HEK293 (cell line): ENCODE results near the gene TMEM62.

ENCODE experiments used
- CTCF ChIA-PET: fragments of 350-600 bp; formaldehyde crosslinking; extraction: SDS; loops from one replicate; lab custom pipeline; 2021; ENCODE audit warnings: antibody characterized with exemption; lab: Yijun Ruan, JAX
- POLR2A ChIA-PET: fragments of 300-600 bp; formaldehyde crosslinking; extraction: SDS; loops from one replicate; lab custom pipeline; 2020; ENCODE audit warnings: antibody characterized with exemption, inconsistent platforms; lab: Yijun Ruan, JAX
- H3K27ac ChIP-seq: fragments of 200-500 bp; sonication (Bioruptor generic); 2 replicates; pipeline ENCODE4 v1.5.1; 2014; ENCODE audit warnings: low read depth, low read length, control low read depth, inconsistent platforms; ENCODE audit errors: extremely low read depth
- H3K36me3 ChIP-seq, 2 experiments: fragments of 200-500 bp in 1 of 2; sonication (Bioruptor generic) in 1 of 2; 1 replicate in 1 of 2; 2 replicates in 1 of 2; pipeline ENCODE4 v1.5.1; 2014 to 2017; ENCODE audit warnings: inconsistent platforms in 2 of 2, low read length in 2 of 2; ENCODE audit not compliant: control insufficient read depth in 2 of 2, insufficient read depth in 1 of 2
- H3K4me1 ChIP-seq: fragments of 200-500 bp; sonication (Bioruptor generic); 2 replicates; pipeline ENCODE4 v1.5.1; 2014; ENCODE audit warnings: mild to moderate bottlenecking, low read length, inconsistent platforms; ENCODE audit not compliant: control insufficient read depth, insufficient read depth
- H3K4me3 ChIP-seq: 2 replicates; pipeline ENCODE4 v1.5.1; 2011; ENCODE audit warnings: low read depth, mild to moderate bottlenecking, control low read depth, low read length, moderate library complexity
- H3K9me3 ChIP-seq: fragments of 200-500 bp; sonication (Bioruptor generic); 2 replicates; pipeline ENCODE4 v1.5.1; 2014; ENCODE audit warnings: low read depth, low read length, inconsistent platforms; ENCODE audit not compliant: control insufficient read depth, insufficient read depth
- KLF1 ChIP-seq: fragments of 450-650 bp; formaldehyde crosslinking; IDR thresholded peaks from 2 replicates; pipeline ENCODE4 v1.5.1; 2016; ENCODE audit warnings: missing biosample characterization, missing genetic modification characterization
- RBAK ChIP-seq: fragments of 450-650 bp; formaldehyde crosslinking; IDR thresholded peaks from 2 replicates; pipeline ENCODE4 v1.5.1; 2016; ENCODE audit warnings: missing biosample characterization, missing genetic modification characterization
- ZFP3 ChIP-seq: fragments of 450-650 bp; formaldehyde crosslinking; IDR thresholded peaks from 2 replicates; pipeline ENCODE4 v1.5.1; 2016; ENCODE audit warnings: low read depth, missing biosample characterization, missing genetic modification characterization
- ZIC2 ChIP-seq: fragments of 450-650 bp; formaldehyde crosslinking; IDR thresholded peaks from 2 replicates; pipeline ENCODE4 v1.5.1; 2016; ENCODE audit warnings: missing biosample characterization, missing genetic modification characterization
- ZNF121 ChIP-seq: fragments of 450-650 bp; formaldehyde crosslinking; IDR thresholded peaks from 2 replicates; pipeline ENCODE4 v1.5.1; 2016; ENCODE audit warnings: missing biosample characterization, missing genetic modification characterization
- ZNF148 ChIP-seq: fragments of 450-650 bp; formaldehyde crosslinking; IDR thresholded peaks from 2 replicates; pipeline ENCODE4 v1.5.0; 2017; ENCODE audit warnings: missing biosample characterization, missing genetic modification characterization, borderline replicate concordance
- ZNF18 ChIP-seq: fragments of 450-650 bp; formaldehyde crosslinking; IDR thresholded peaks from 2 replicates; pipeline ENCODE4 v1.5.1; 2016; ENCODE audit warnings: missing biosample characterization, missing genetic modification characterization
- ZNF184 ChIP-seq: fragments of 450-650 bp; IDR thresholded peaks from 2 replicates; pipeline ENCODE4 v1.5.1; 2018; ENCODE audit warnings: missing biosample characterization, mild to moderate bottlenecking, missing genetic modification characterization
- ZNF2 ChIP-seq: fragments of 450-650 bp; formaldehyde crosslinking; IDR thresholded peaks from 2 replicates; pipeline ENCODE4 v1.5.1; 2016; ENCODE audit warnings: missing biosample characterization, missing genetic modification characterization
- ZNF202 ChIP-seq: fragments of 450-650 bp; formaldehyde crosslinking; IDR thresholded peaks from 2 replicates; pipeline ENCODE4 v1.5.1; 2016; ENCODE audit warnings: missing biosample characterization, missing genetic modification characterization, borderline replicate concordance
- ZNF510 ChIP-seq: fragments of 450-650 bp; formaldehyde crosslinking; IDR thresholded peaks from 2 replicates; pipeline ENCODE4 v1.5.1; 2018; ENCODE audit warnings: mild to moderate bottlenecking, missing genetic modification characterization, missing biosample characterization; ENCODE audit not compliant: insufficient replicate concordance
- ZNF610 ChIP-seq: fragments of 450-650 bp; formaldehyde crosslinking; IDR thresholded peaks from 2 replicates; pipeline ENCODE4 v1.5.1; 2016; ENCODE audit warnings: missing biosample characterization, missing genetic modification characterization, borderline replicate concordance
- ZNF623 ChIP-seq: fragments of 450-650 bp; formaldehyde crosslinking; IDR thresholded peaks from 2 replicates; pipeline ENCODE4 v1.5.1; 2016; ENCODE audit warnings: missing biosample characterization, missing genetic modification characterization
- ZNF777 ChIP-seq: fragments of 450-650 bp; formaldehyde crosslinking; IDR thresholded peaks from 2 replicates; pipeline ENCODE4 v1.5.1; 2017; ENCODE audit warnings: missing biosample characterization, missing genetic modification characterization, borderline replicate concordance
- ZNF785 ChIP-seq: fragments of 450-650 bp; formaldehyde crosslinking; IDR thresholded peaks from 2 replicates; pipeline ENCODE4 v1.5.1; 2016; ENCODE audit warnings: missing biosample characterization, missing genetic modification characterization
- ZNF837 ChIP-seq: fragments of 450-650 bp; formaldehyde crosslinking; IDR thresholded peaks from 2 replicates; pipeline ENCODE4 v1.5.1; 2016; ENCODE audit warnings: missing biosample characterization, missing genetic modification characterization
- ZNF843 ChIP-seq: fragments of 450-650 bp; formaldehyde crosslinking; IDR thresholded peaks from 2 replicates; pipeline ENCODE4 v1.5.1; 2016; ENCODE audit warnings: missing biosample characterization, missing genetic modification characterization
- ZSCAN30 ChIP-seq: fragments of 450-650 bp; IDR thresholded peaks from 2 replicates; pipeline ENCODE4 v1.5.1; 2018; ENCODE audit warnings: missing biosample characterization, mild to moderate bottlenecking, missing genetic modification characterization, moderate library complexity
- TF ChIP-seq, protein P1 (sequence below): fragments of 450-650 bp; formaldehyde crosslinking; IDR thresholded peaks from 2 replicates; pipeline ENCODE4 v1.5.1; 2016; ENCODE audit warnings: missing biosample characterization, missing genetic modification characterization

Gene TMEM62

GRCh38 chr15:43135351-43135750 lies 2.0 kb downstream of the TMEM62 start:
- CTCF ChIA-PET = no interaction called here
- no peak overlapping the region for H3K27ac ChIP-seq
- H3K4me1 ChIP-seq = no peaks in the 10 kb centered on the region
- no peaks in the 10 kb centered on the region for H3K9me3 ChIP-seq
- H3K36me3 ChIP-seq = peaks cover 13 to 42% of the 10 kb centered on the region in 2 experiments; a peak in 2 of 3 replicates
- TF ChIP-seq, protein P1, sequence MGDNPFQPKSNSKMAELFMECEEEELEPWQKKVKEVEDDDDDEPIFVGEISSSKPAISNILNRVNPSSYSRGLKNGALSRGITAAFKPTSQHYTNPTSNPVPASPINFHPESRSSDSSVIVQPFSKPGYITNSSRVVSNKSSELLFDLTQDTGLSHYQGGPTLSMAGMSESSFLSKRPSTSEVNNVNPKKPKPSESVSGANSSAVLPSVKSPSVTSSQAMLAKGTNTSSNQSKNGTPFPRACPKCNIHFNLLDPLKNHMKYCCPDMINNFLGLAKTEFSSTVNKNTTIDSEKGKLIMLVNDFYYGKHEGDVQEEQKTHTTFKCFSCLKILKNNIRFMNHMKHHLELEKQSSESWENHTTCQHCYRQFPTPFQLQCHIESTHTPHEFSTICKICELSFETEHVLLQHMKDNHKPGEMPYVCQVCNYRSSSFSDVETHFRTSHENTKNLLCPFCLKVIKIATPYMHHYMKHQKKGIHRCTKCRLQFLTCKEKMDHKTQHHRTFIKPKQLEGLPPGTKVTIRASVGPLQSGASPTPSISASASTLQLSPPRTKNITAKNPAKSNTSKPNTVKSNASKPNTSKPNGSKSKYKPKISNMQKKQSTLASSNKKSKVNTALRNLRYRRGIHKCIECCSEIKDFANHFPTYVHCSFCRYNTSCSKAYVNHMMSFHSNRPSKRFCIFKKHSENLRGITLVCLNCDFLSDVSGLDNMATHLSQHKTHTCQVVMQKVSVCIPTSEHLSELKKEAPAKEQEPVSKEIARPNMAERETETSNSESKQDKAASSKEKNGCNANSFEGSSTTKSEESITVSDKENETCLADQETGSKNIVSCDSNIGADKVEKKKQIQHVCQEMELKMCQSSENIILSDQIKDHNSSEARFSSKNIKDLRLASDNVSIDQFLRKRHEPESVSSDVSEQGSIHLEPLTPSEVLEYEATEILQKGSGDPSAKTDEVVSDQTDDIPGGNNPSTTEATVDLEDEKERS (tag by site-specific recombination) = no peak
- TF ChIP-seq ZNF148 (no peak), ZNF121 (tag by site-specific recombination) (no peak), ZIC2 (tag by site-specific recombination) (no peak), ZNF184 (tag by site-specific recombination) (no peak), RBAK (no peak), KLF1 (no peak), ZNF623 (tag by site-specific recombination) (no peak), ZNF510 (no peak), ZNF777 (no peak), ZNF785 (no peak), ZNF18 (tag by site-specific recombination) (no peak), ZFP3 (no peak)
- TF ChIP-seq, all 188 proteins: peak for 0
- POLR2A ChIA-PET = no interaction called here
- no peak overlapping the region for H3K4me3 ChIP-seq

- Histone ChIP-seq H3K36me3 (peaks cover 5 to 43% of the 10 kb centered on the region in 2 experiments; a peak in 2 of 3 replicates), H3K4me3 (no peak overlapping the region)
- TF ChIP-seq ZNF2 (no peak), ZNF837 (tag by site-specific recombination) (no peak), ZNF202 (tag by site-specific recombination) (no peak), ZSCAN30 (no peak), ZNF843 (no peak), ZNF610 (no peak)
- TF ChIP-seq, all 188 proteins: peak for 0
- no peak overlapping the region for H3K27ac ChIP-seq
- ChIA-PET POLR2A (interaction anchor here (0.8 kb wide), 1 partner anchor 17 kb away, joined by 3 read pairs; no protein-coding TSS in a partner anchor), CTCF (no interaction called here)
- no peaks in the 10 kb centered on the region for H3K9me3 ChIP-seq
- H3K4me1 ChIP-seq = no peaks in the 10 kb centered on the region
Observed at GRCh38 chr15:43143203-43143941, 10.0 kb downstream of the TMEM62 start.
